ENCODE results near the gene CDK7.

The CDK7 gene

DNA sequence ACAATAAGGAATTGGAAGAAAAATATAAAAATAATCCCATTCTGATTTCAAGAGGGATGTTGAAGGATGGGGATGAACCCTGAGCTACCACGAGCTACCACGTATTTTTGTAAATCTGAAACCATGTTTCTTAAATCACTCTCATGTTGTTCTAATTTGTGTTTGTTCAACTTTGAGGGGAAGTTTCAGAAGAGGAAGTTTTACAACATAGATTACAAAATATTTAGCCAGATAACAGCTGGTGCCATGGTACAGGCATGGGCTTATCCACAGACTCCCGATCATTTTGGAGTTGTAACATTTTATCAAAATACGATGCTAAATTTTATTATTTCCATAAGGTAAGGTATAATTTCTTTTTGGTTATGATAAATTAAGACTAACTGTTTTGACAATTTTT is 82.7 kb downstream of the CDK7 start:
- peak in 1 of 2 experiments; percentile 14 for DNase-seq (ENCODE audit: low read depth in 1 of 2, low spot score in 1 of 2)
- H3K27ac ChIP-seq (replicated peaks), result peak overlapping the region; percentile 51
- TF ChIP-seq SPI1 (IDR thresholded peaks at IDR 0.05; ENCODE audit: borderline replicate concordance, low read depth), result no peak
- no peak for TF ChIP-seq GABPA (IDR thresholded peaks at IDR 0.05; ENCODE audit: low read depth)
- no peak for TF ChIP-seq POLR2AphosphoS5 (IDR thresholded peaks at IDR 0.05; ENCODE audit: low read depth)

DNA sequence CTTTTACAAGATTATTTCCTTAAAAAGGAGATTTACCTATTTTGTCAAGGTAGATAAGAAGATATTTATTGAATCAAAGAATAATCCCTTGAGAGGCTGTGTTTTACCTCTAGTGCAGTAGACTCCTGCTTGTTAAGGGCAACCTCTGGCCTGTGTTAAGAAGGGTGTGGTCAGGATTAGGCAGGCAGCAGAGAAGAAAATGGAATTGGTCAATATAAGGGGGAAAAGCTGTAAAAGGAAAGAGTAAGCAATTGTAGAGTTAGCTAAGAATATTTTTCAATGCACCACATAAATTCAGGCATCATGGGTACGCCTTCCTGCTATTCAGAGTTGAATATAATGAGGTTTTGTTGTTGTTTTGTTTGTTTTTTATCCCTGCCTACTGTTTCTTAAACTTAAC is 91.7 kb downstream of the CDK7 start:
- H3K27ac ChIP-seq (replicated peaks), result no peak overlapping the region
- H3K4me3 ChIP-seq (replicated peaks; ENCODE audit: insufficient read depth, low read length), result no peak overlapping the region
- TF ChIP-seq, protein P1, sequence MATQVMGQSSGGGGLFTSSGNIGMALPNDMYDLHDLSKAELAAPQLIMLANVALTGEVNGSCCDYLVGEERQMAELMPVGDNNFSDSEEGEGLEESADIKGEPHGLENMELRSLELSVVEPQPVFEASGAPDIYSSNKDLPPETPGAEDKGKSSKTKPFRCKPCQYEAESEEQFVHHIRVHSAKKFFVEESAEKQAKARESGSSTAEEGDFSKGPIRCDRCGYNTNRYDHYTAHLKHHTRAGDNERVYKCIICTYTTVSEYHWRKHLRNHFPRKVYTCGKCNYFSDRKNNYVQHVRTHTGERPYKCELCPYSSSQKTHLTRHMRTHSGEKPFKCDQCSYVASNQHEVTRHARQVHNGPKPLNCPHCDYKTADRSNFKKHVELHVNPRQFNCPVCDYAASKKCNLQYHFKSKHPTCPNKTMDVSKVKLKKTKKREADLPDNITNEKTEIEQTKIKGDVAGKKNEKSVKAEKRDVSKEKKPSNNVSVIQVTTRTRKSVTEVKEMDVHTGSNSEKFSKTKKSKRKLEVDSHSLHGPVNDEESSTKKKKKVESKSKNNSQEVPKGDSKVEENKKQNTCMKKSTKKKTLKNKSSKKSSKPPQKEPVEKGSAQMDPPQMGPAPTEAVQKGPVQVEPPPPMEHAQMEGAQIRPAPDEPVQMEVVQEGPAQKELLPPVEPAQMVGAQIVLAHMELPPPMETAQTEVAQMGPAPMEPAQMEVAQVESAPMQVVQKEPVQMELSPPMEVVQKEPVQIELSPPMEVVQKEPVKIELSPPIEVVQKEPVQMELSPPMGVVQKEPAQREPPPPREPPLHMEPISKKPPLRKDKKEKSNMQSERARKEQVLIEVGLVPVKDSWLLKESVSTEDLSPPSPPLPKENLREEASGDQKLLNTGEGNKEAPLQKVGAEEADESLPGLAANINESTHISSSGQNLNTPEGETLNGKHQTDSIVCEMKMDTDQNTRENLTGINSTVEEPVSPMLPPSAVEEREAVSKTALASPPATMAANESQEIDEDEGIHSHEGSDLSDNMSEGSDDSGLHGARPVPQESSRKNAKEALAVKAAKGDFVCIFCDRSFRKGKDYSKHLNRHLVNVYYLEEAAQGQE (IDR thresholded peaks at IDR 0.05; ENCODE audit: insufficient replicate concordance, low read depth), result no peak
- TF ChIP-seq POLR2AphosphoS5 (IDR thresholded peaks at IDR 0.05; ENCODE audit: low read depth) (no peak), GABPA (IDR thresholded peaks at IDR 0.05; ENCODE audit: low read depth) (no peak), SPI1 (IDR thresholded peaks at IDR 0.05; ENCODE audit: borderline replicate concordance, low read depth) (no peak)
- TF ChIP-seq, protein P2, sequence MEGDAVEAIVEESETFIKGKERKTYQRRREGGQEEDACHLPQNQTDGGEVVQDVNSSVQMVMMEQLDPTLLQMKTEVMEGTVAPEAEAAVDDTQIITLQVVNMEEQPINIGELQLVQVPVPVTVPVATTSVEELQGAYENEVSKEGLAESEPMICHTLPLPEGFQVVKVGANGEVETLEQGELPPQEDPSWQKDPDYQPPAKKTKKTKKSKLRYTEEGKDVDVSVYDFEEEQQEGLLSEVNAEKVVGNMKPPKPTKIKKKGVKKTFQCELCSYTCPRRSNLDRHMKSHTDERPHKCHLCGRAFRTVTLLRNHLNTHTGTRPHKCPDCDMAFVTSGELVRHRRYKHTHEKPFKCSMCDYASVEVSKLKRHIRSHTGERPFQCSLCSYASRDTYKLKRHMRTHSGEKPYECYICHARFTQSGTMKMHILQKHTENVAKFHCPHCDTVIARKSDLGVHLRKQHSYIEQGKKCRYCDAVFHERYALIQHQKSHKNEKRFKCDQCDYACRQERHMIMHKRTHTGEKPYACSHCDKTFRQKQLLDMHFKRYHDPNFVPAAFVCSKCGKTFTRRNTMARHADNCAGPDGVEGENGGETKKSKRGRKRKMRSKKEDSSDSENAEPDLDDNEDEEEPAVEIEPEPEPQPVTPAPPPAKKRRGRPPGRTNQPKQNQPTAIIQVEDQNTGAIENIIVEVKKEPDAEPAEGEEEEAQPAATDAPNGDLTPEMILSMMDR (IDR thresholded peaks at IDR 0.05; ENCODE audit: insufficient read depth, low read length), result no peak
- H3K27me3 ChIP-seq (ENCODE audit: insufficient read depth, poor library complexity, severe bottlenecking), result no peaks in the 10 kb centered on the region
- DNase-seq (ENCODE audit: low read depth in 1 of 2, low spot score in 1 of 2), result no peak

More for the DNA sequence above, 82.7 kb downstream of the CDK7 start:
- no peaks in the 10 kb centered on the region for H3K27me3 ChIP-seq (ENCODE audit: insufficient read depth, poor library complexity, severe bottlenecking)
- H3K4me3 ChIP-seq (replicated peaks; ENCODE audit: insufficient read depth, low read length), result no peak overlapping the region

Measured in HL-60 (cell line).